SK-N-SH (cell line): ENCODE results near the gene TMCC3.
"Not testable (repeated sequence)": the region's sequence is repeated elsewhere in the genome, so short reads cannot be mapped to it uniquely, and the experiment has no call there.

ENCODE experiments used
- CHD2 ChIP-seq: fragments of 150-350 bp; IDR thresholded peaks from 2 replicates; pipeline ENCODE4 v1.6.1; 2018; ENCODE audit warnings: low read length; ENCODE audit not compliant: partially characterized antibody
- CTCF ChIP-seq: fragments of 200-600 bp; sonication (generic); IDR thresholded peaks from 2 replicates; pipeline ENCODE4 v1.6.1; 2017; ENCODE audit warnings: antibody characterized with exemption, mild to moderate bottlenecking, moderate library complexity
- EP300 ChIP-seq, 2 experiments: IDR thresholded peaks; 2 replicates each; pipeline versions ENCODE4 v1.4.0 to v1.6.1; 2012; ENCODE audit warnings: borderline replicate concordance in 1 of 2, low read depth in 1 of 2, low read length in 1 of 2
- EZH2phosphoT487 ChIP-seq: fragments of 200-600 bp; sonication (generic); IDR thresholded peaks from 2 replicates; pipeline ENCODE4 v1.6.1; 2017; ENCODE audit warnings: low read depth, mixed run types, mild to moderate bottlenecking, antibody characterized with exemption, moderate library complexity, borderline replicate concordance
- NFIC ChIP-seq: IDR thresholded peaks from 2 replicates; pipeline ENCODE4 v1.4.0; 2012; ENCODE audit warnings: borderline replicate concordance
- RFX5 ChIP-seq: IDR thresholded peaks from 2 replicates; pipeline ENCODE4 v1.6.1; 2012; ENCODE audit warnings: mild to moderate bottlenecking, improper control_type of control experiment, low read length
- SIN3A ChIP-seq: IDR thresholded peaks from 2 replicates; pipeline ENCODE4 v1.6.1; 2012; ENCODE audit warnings: low read depth, mild to moderate bottlenecking, low read length, moderate library complexity, borderline replicate concordance
- USF1 ChIP-seq: IDR thresholded peaks from 2 replicates; pipeline ENCODE4 v1.4.0; 2012; ENCODE audit warnings: low read depth, borderline replicate concordance
- USF2 ChIP-seq: fragments of 150-350 bp; IDR thresholded peaks from 2 replicates; pipeline ENCODE4 v1.6.1; 2017; ENCODE audit warnings: antibody characterized with exemption, low read length, low read depth, borderline replicate concordance
- YY1 ChIP-seq: IDR thresholded peaks from 2 replicates; pipeline ENCODE4 v1.4.0; 2012; ENCODE audit warnings: low read depth, mild to moderate bottlenecking

GRCh38 chr12:94592723-94593122, 57.6 kb downstream of the TMCC3 start:
- not testable (repeated sequence) for TF ChIP-seq USF1; USF2; CTCF; EZH2phosphoT487; RFX5; EP300 (IDR thresholded peaks at IDR 0.05; ENCODE audit: borderline replicate concordance in 1 of 2, low read depth in 1 of 2, low read length in 1 of 2); SIN3A; YY1; CHD2; NFIC
